GM10248 (cell line): ENCODE data around the gene IDH2.
"Not testable (repeated sequence)": the region's sequence is repeated elsewhere in the genome, so short reads cannot be mapped to it uniquely, and the experiment has no call there.

ENCODE experiments used
- CTCF ChIA-PET: fragments of 300-600 bp; sonication (Branson Sonifier 250); formaldehyde crosslinking; extraction: SDS; loops from one replicate; lab custom pipeline; 2021; ENCODE audit warnings: antibody characterized with exemption; lab: Yijun Ruan, JAX
- POLR2A ChIA-PET: fragments of 350-650 bp; sonication (Branson Sonifier 250); formaldehyde crosslinking; extraction: SDS; loops from one replicate; lab custom pipeline; 2020; ENCODE audit warnings: antibody characterized with exemption; lab: Yijun Ruan, JAX
- DNase-seq: peaks from one replicate; pipeline ENCODE4 v3.0.0; 2012; ENCODE audit errors: extremely low spot score
- TF ChIP-seq, protein P1 (sequence below): IDR thresholded peaks from 2 replicates; pipeline ENCODE4 v1.5.1; 2012; ENCODE audit warnings: mild to moderate bottlenecking, low read depth; ENCODE audit errors: extremely low read depth, missing control alignments, control extremely low read depth

IDH2 gene

DNA sequence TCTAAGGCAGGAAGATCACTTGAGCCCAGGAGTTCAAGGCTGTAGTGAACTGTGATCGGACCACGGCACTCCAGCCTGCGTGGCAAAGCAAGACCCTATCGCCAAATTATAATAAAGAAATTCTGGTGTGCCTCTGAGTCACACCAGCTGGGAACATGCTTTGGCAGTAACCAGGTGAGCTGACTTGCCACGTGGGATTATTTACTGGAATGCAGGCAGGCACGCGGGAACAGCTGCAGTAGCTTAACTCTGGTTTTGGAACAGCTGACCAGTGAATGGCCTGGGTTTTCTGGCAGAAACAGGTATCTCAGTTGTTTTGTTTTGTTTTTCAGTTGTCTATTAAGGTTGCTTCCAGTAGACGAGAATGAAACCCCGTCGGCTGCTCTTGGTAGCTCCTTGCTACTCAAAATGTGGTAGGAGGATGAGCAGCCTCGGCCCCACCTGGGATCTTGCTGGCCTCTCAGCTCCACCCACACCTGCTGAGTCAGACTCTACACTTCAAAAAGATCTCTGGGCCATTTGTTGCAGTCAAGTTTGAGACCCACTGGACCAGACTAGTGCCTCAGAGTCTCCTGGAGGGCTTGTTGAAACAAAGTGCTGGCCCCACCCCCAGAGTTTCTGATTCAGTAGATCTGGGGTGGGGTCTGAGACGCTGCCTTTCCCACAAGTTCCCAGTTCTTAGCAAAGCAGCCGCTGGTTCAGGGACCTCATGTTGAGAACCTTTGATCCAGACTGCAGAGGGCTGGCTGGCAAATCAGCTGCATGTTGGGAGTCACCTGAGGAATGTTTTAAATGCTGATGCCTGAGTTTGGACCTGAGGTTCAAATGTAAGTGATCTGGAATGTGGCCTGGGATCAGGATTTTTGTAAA lies 26.6 kb downstream of the IDH2 start:
- POLR2A ChIA-PET = interaction anchor here (0.5 kb wide), 1 partner anchor 229 kb away, joined by 8 read pairs; no protein-coding TSS in a partner anchor
- CTCF ChIA-PET = interaction anchor here (0.9 to 3.3 kb wide), 7 partner anchors 11 to 315 kb away, joined by 3 to 18 read pairs (median 4); no protein-coding TSS in a partner anchor
- TF ChIP-seq, protein P1, sequence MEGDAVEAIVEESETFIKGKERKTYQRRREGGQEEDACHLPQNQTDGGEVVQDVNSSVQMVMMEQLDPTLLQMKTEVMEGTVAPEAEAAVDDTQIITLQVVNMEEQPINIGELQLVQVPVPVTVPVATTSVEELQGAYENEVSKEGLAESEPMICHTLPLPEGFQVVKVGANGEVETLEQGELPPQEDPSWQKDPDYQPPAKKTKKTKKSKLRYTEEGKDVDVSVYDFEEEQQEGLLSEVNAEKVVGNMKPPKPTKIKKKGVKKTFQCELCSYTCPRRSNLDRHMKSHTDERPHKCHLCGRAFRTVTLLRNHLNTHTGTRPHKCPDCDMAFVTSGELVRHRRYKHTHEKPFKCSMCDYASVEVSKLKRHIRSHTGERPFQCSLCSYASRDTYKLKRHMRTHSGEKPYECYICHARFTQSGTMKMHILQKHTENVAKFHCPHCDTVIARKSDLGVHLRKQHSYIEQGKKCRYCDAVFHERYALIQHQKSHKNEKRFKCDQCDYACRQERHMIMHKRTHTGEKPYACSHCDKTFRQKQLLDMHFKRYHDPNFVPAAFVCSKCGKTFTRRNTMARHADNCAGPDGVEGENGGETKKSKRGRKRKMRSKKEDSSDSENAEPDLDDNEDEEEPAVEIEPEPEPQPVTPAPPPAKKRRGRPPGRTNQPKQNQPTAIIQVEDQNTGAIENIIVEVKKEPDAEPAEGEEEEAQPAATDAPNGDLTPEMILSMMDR = no peak
- no peak for DNase-seq

DNA sequence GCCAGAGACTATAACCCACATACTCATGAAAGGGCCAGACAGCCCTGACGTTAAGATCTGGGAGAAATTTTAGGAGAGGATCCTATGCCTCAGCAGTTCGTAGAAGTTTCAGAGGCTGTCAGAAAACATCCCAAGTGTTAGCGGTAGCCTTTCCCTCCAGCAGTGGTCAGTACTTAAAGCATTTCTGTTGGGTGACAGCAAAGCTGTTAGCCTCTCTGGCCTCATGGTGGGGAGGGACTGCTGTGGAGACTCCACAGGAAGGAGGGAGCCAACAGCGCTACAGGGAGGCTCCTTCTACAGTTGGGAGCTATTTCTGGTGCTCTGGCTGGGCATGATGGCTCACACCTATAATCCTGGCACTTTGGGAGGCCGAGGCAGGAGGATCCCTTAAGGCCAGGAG lies 27.4 kb downstream of the IDH2 start:
- ChIA-PET CTCF (interaction anchor here (0.9 to 3.3 kb wide), 7 partner anchors 11 to 314 kb away, joined by 3 to 18 read pairs (median 4); no protein-coding TSS in a partner anchor), POLR2A (interaction anchor here (0.6 kb wide), 1 partner anchor 98 kb away, joined by 3 read pairs; no protein-coding TSS in a partner anchor)

DNA sequence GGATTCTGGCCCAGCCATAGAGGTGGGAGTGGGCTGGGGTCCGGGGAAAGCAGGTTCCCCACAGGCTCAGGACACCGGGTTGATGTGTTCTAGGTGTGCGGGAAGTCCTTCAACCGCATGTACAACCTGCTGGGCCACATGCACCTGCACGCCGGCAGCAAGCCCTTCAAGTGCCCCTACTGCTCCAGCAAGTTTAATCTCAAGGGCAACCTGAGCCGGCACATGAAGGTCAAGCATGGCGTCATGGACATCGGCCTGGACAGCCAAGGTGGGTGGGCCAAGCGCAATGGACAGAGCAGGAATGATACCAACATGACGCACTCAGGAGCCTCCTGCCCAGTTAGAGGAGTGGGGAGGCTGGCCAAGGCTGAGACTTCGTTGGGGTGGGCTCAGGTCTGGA lies 28.2 kb downstream of the IDH2 start:
- ChIA-PET POLR2A (no interaction called here), CTCF (interaction anchor here (1.3 to 3.3 kb wide), 3 partner anchors 10 to 313 kb away, joined by 4 to 18 read pairs (median 9); no protein-coding TSS in a partner anchor)
- DNase-seq = no peak
- TF ChIP-seq, protein P1 = no peak

More for the DNA sequence above, 27.4 kb downstream of the IDH2 start:
- TF ChIP-seq, protein P1 = no peak
- DNase-seq = no peak

DNA sequence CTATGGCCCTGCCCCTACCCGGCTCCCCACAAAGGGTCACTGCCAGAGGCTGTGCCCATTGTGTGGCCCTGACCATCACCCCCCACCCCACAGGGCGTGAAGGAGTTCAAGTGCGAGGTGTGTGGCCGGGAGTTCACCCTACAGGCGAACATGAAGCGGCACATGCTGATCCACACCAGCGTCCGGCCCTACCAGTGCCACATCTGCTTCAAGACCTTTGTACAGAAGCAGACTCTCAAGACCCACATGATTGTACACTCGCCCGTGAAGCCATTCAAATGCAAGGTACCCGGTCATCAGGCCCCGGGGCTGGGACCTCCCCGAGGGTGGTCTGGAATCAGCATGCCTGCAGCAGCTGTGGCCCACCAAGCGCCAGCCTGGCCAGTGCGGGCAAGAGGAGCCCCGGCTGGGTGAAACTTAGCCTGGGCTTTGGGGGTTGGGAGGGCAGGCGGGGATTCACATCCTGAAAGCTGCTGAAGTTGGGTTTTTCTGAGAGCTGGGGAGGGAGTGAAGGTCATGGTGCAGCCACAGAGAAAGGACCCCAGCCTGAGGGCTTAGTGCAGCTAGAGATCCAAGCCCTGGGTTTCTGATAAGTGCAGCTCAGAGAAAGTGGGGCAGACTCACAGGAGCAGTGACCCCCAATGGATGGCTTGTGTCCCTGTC lies 29.2 kb downstream of the IDH2 start:
- ChIA-PET CTCF (interaction anchor here (1.0 to 4.1 kb wide), 3 partner anchors 12 to 175 kb away, joined by 3 to 31 read pairs (median 27); no protein-coding TSS in a partner anchor), POLR2A (no interaction called here)
- TF ChIP-seq, protein P1 = no peak
- no peak for DNase-seq

DNA sequence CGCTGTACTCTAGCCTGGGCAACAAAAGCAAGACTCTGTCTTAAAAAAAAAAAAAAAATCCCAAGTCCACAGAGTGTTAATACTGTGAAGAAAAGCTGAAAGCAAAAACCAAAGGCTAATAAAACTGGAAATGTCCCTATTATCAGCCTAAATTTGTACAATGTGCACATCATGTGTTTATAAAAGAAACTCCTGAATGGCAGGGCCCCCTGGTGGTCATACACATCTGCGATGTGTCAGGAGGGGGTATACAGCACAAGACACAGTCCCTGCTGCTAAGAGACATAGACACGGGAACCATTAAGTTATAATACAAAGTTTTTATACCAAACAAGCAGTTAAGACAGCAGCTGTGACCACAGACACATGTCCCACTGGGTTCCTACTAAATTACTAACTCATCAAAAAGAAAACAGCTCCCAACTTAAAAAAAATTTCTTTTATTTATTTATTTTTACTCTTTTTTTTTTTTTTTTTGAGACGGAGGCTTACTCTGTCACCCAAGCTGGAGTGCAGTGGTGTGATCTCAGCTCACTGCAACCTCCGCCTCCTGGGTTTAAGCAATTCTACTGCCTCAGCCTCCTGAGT lies 31.0 kb downstream of the IDH2 start:
- CTCF ChIA-PET = interaction anchor here (0.7 to 4.1 kb wide), 34 partner anchors 9 to 344 kb away, joined by 3 to 31 read pairs (median 6); partner anchors contain the start of gene MESP1
- POLR2A ChIA-PET = interaction anchor here (0.6 kb wide), 1 partner anchor 1447 kb away, joined by 3 read pairs; no protein-coding TSS in a partner anchor
- DNase-seq = peak; percentile 77
- TF ChIP-seq, protein P1 = peak; percentile 76

DNA sequence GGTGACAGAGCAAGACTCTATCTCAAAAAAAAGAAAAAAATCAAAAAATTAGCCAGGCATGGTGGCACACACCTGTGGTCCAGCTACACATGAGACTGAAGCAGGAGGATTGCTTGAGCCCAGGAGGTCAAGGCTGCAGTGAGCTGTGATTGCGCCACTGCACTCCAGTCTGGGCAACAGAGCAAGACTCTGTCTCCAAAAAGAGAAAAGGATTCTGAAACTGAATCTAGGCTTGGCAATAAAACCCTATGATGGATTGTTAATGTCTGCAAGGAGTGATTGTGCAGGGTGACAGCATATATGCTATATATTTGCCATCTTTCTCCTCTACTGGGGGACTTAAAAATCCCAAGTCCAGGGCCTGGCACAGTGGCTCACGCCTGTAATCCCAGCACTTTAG lies 31.6 kb downstream of the IDH2 start:
- POLR2A ChIA-PET, DNase-seq: not testable (repeated sequence)
- CTCF ChIA-PET = interaction anchor here (0.7 to 4.1 kb wide), 25 partner anchors 10 to 330 kb away, joined by 3 to 31 read pairs (median 7); no protein-coding TSS in a partner anchor
